Measurements from ENCODE around the gene ANO1.

- TF ChIP-seq EZH2 (IDR thresholded peaks at IDR 0.05): no peak
- no peak for TF ChIP-seq POLR2AphosphoS5 (IDR thresholded peaks at IDR 0.05; ENCODE audit: borderline replicate concordance, low read depth, low read length)
Measured at GRCh38 chr11:70130636-70131035, 52.5 kb downstream of the ANO1 start.

Data from SK-N-MC (cell line).